Measurements from ENCODE around the gene CD40.

DNA sequence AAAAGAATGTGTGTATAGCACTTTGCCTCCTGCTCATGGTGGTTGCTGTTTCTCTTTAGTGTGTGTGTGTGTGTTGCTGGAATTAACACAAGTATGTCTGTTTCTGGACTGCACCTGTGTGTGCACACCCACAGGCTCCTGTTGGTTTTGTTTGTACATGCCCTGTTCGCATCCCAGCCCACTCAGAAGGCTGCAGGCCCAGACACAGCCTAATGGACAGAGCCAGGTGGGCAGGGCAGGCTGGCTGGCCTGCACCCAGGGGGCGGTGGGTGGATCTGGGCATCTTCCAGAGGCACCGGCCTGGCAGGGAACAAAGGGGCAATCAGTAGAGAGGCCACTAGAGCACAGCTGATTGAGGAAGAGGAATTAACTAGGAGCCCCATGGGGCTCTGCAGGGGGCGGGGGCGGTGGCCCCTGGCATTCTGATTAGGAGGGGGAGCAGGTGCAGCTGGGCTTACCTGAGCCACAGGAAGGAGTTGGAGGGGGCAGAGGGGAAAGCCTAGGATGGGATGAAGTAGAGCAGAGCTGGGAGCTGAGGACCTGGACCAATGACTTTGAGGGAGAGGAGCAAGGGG lies 21.9 kb downstream of the CD40 start:
- no peak for TF ChIP-seq POLR2A (IDR thresholded peaks at IDR 0.05; ENCODE audit: low read length)
- TF ChIP-seq GATA1 (IDR thresholded peaks at IDR 0.05; ENCODE audit: low read depth, low read length) = no peak
